OCI-LY3 (cell line): ENCODE measurements around the gene CYP4F2.
"Not testable (repeated sequence)": the region's sequence is repeated elsewhere in the genome, so short reads cannot be mapped to it uniquely, and the experiment has no call there.

Source experiments
- CTCF ChIP-seq: fragments of 200-600, 300-600 bp; sonication (generic); IDR thresholded peaks from 2 replicates; pipeline ENCODE4 v1.5.1; 2014; ENCODE audit warnings: antibody characterized with exemption, low read length, low read depth
- EZH2phosphoT487 ChIP-seq: fragments of 200-600 bp; shearing (Covaris generic); IDR thresholded peaks from 2 replicates; pipeline ENCODE4 v1.6.1; 2018; ENCODE audit warnings: antibody characterized with exemption, mixed run types, low read depth

DNA sequence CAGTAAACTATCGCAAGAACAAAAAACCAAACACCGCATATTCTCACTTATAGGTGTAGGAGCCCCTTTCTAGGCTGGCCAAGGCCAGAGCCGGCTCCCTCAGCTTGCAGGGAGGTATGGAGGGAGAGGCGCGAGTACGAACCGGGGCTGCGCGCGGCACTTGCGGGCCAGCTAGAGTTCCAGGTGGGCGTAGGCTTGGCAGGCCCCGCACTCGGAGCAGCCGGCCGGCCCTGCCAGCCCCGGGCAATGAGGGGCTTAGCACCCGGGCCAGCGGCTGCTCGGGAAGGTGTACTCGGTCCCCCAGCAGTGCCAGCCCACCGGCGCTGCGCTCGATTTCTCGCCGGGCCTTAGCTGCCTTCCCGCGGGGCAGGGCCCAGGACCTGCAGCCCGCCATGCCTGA is 1.7 kb upstream of the CYP4F2 start:
- TF ChIP-seq CTCF, EZH2phosphoT487: not testable (repeated sequence)
